Activated CD8-positive, alpha-beta memory T cell treated with anti-CD3 and anti-CD28 coated beads, Interleukin-2, amount 50 U/mL, for 48 hours (primary cell): ENCODE results near the gene GPD1.
"Not testable (repeated sequence)": the region's sequence is repeated elsewhere in the genome, so short reads cannot be mapped to it uniquely, and the experiment has no call there.

Experiments used
- DNase-seq: peaks from one replicate; pipeline ENCODE4 v3.0.0-alpha.2; 2020

Gene GPD1

DNA sequence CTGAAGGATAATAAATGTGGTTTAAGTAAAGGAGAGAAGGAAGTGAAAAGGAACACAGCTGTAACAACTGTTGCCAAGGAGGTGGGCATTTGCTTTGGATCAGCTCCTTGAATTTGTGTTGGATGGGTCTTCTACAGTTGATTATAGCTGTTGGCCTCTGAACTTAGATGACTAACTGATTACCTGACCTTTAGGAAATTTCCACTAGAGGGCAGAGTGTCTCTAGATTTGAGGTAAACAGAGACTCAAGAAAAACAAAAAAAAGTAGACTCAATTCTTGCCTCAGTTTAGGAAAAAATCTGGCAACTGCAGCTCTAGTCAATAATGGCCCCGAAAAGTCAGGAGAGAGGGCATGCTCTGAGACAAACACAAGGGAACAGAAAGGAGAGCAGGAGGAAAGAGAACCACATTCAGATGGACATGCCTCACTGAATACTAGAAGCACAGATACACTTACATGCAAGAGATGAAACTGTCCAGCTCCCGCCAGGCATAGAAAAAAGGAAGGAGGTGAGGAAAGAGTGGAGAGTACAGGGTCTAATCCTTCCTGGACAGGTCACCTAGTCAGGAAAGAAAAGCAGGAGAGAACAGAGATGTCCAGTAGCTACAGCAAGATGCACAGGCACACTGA lies 28.8 kb downstream of the GPD1 start:
- DNase-seq, result peak; percentile 37

DNA sequence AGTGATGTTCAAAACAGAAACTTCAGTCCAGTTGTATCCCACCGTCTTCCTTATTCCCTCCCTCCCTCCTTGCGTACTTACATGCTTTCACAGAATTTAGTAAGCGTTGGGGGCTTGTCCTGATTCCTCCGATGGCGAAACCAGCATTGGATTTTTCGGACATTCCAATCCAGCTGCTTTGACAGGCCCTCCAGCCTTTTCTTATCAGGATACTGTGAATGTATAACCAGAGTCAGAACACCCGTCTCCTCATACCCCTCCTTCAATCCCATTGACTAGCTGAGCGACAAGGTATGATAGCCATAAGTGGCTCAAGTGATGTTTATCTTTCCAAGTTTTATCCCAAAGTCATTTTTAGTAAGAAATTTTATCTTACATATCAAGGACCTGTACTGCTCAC lies 39.2 kb downstream of the GPD1 start:
- DNase-seq, result no peak

DNA sequence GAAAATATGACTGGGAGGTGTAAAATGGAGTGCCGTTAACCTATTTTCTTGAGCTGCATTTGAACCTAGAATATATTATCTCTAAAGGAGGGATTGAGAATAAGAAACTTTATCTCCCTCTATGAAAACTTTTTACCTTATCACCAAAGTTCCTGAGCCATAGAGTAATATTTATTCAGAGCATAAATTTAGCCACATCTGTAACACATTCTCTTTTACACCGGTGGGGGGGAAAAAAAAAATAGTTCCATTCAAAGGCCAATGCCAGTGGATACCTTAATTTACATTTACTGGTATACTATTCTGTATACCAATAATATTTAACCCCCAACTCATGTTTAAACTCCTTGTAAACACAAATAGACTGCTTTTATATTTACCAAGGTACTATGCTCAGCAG lies 41.6 kb downstream of the GPD1 start:
- DNase-seq, result no peak

DNA sequence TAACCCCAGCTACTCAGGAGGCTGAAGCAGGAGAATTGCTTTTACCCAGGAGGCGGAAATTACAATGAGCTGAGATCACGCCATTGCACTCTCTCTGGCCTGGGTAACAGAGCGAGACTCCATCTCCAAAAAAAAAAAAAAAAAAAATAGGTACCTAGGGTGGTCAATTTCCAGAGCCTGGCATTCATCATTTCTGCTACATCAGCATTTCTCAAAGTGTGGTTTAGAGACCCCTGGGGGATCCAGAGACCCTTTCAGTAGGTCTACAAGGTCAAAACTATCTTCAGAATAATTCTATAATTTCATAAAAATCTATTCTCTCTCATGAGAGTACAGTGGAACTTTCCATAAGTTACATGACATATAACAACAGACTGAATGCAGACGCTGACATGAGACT lies 43.5 kb downstream of the GPD1 start:
- no peak for DNase-seq

DNA sequence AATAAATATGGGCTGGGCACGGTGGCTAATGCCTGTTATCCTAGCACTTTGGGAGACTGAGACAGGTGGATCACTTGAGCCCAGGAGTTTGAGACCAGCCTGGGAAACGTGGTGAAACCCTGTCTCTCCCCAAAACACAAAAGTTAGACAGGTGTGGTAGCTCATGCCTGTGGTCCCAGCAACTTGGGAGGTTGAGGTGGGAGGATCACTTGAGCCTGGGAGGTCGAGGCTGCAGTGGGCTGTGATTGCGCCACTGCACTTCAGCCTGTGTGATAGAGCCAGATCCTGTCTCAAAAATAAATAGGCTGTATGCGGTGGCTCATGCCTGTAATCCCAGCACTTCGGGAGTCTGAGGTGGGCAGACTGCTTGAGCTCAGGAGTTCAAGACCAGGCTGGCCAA lies 44.2 kb downstream of the GPD1 start:
- DNase-seq, result peak; percentile 35

DNA sequence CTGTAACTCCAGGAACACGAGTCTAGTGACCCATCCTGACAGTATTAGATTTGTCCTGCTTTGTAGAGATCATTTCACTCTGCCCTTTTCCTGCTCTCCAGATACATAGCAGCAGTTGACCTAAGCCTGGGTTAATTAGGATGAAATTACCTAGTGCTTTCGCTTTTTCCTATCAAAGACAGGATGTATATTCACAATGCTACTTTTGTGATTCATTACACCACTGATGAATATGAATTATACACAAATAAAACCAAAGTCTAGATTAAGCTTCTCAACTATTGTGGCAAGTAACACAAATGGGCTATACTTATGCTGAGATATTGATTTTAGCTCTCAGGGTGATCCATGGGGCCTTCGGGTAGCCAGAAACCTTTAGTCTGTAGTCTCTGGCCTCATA lies 45.5 kb downstream of the GPD1 start:
- DNase-seq, result no peak

DNA sequence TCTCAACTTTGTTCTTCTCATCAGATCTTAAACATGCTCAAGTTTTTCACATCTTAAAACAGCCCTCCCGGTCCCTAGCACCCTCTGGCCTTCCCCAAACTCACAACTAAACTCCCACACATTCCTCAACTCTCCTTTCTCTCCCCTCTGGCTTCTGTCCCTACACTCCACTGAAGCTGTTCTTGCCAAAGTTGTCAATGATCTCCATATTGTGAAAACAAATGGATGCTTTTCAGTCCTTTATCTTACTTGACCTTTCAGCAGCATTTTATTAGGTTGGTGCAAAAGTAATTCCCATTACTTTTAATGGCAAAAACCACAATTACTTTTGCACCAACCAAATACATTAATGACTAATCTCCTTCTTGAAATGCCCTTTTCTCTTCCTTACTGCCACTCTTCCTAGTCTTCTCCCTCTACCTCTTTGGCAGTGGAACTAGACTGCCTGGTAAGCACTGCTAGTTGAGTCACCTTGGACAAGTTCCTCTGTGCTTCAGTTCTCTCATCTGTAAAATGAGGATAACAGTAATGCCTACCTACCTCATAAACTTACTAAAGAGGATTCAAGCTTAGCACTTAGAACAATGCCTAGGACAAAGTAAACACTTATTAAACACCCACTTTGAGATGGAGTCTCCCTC lies 47.4 kb downstream of the GPD1 start:
- no peak for DNase-seq

DNA sequence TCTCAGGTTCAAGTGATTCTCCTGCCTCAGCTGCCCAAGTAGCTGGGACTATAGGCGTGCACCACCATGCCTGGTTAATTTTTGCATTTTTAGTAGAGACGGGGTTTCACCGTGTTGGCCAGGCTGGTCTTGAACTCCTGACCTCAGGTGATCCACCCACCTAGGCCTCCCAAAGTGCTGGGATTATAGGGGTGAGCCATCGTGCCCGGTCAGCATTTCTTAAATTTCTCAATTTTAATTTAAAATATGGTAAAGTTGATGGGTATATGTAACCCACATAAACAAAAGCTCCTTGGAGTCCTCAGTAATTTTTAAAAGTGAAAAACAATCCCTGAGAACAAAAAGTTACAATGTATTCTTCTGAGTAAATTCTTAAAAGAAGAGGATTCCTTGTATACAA lies 51.1 kb downstream of the GPD1 start:
- DNase-seq, result not testable (repeated sequence)

DNA sequence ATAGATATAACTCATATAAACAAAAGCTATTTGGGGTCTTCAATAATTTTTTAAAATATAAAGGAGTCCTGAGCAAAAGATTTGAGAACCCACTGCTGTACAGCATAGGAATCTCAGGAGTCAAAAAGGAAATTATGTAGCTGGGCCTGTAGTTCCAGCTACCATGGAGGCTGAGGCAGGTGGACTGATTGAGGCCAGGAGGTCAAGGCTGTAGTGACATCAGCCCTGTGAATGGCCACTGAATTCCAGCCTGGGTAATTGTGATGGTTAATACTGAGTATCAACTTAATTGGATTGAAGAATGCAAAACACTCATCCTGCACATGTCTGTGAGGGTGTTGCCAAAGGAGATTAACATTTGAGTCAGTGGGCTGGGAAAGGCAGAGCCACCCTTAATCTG lies 52.8 kb downstream of the GPD1 start:
- no peak for DNase-seq

DNA sequence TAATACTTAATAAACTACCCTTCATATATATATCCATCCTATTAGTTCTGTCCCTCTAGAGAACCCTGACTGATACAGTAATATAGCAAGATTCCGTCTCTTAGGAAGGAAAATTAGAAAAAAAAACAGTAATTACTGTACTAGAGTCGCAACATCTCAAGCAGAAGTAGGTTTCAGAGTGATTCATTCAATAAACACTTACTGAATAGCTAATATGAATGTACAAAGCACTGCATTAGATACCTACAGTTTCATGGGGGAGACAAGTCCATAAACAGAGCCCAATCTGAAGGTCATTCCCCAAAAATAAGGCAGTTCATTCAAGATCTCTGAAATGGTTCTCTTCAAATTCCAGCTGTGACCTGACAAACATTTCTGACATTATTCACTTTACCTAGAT lies 53.5 kb downstream of the GPD1 start:
- no peak for DNase-seq

DNA sequence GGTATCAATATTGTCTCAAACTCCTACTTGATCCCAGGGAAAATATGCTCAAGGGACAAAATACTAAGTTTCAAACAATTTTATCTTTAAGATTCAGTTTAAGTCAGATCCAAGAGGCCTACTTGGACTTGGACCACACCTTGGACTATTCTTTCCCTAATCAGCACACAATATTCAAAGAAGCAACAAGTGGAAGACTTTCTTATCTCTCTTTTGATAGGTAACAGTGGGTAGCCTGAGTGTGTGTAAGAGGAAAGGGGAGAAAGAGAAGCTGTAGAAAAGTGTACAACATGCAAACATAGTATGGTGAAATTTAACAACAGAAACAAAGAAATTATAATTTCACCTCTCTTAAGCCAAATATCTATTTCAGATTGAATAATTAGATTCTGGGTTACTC lies 56.8 kb downstream of the GPD1 start:
- no peak for DNase-seq
